B cell (primary cell): ENCODE results near the gene TEDC2. TPM values are rescaled to one million over a fixed set of nuclear protein-coding genes. Genes with fewer than 3 reads are reported as not detected.

Experiments used
- ATAC-seq: fragments of 200-7000 bp; cut with Tn5 transposase; one replicate; pipeline ENCODE4 v1.10.0; 2021; ENCODE audit warnings: low read depth, mild to moderate bottlenecking, moderate number of reproducible peaks, moderate library complexity
- CTCF ChIA-PET: fragments of 350-600 bp; sonication (Branson Sonifier 250); formaldehyde crosslinking; loops from one replicate; lab custom pipeline; 2021; ENCODE audit warnings: antibody characterized with exemption, inconsistent platforms; lab: Charles Lee
- POLR2A ChIA-PET: fragments of 350-600 bp; sonication (Branson Sonifier 250); formaldehyde crosslinking; loops from one replicate; lab custom pipeline; 2021; ENCODE audit warnings: antibody characterized with exemption; lab: Charles Lee
- DNase-seq: peaks from one replicate; pipeline ENCODE4 v3.0.0; 2013
- H2AFZ ChIP-seq: 2 replicates; pipeline ENCODE4 v1.6.1; 2012; ENCODE audit warnings: mild to moderate bottlenecking, low read depth, low read length; ENCODE audit not compliant: insufficient read depth, poor library complexity, severe bottlenecking
- H3K27ac ChIP-seq, 2 donors: 1 replicate in 1 of 2; 2 replicates in 1 of 2; pipeline ENCODE4 v1.5.1; 2012 to 2013; ENCODE audit warnings: low read length in 2 of 2, mild to moderate bottlenecking in 2 of 2, moderate library complexity in 1 of 2
- H3K27me3 ChIP-seq, 4 experiments: fragments of 200-600 bp in 1 of 4; sonication (generic) in 1 of 4; replicated peaks in 1 of 4; 1 replicate in 2 of 4; 2 replicates in 2 of 4; pipeline versions ENCODE4 v1.6.1 to v1.7.0; 2013 to 2016; ENCODE audit warnings: low read length in 3 of 4, mild to moderate bottlenecking in 2 of 4, mixed read lengths in 1 of 4, moderate library complexity in 1 of 4; ENCODE audit not compliant: insufficient read depth in 4 of 4, control insufficient read depth in 3 of 4; ENCODE audit errors: control extremely low read depth in 1 of 4
- H3K36me3 ChIP-seq, 2 experiments: replicated peaks in 1 of 2; 1 replicate in 1 of 2; 2 replicates in 1 of 2; pipeline versions ENCODE4 v1.6.1 to v1.7.1; 2013; ENCODE audit warnings: low read length in 1 of 2; ENCODE audit not compliant: insufficient read depth in 2 of 2, control insufficient read depth in 1 of 2; ENCODE audit errors: control extremely low read depth in 1 of 2, extremely low read depth in 1 of 2
- H3K4me1 ChIP-seq, 2 donors: fragments of 200-600 bp in 1 of 2; sonication (generic) in 1 of 2; 1 replicate in 1 of 2; 2 replicates in 1 of 2; pipeline versions ENCODE4 v1.5.1 to v1.6.1; 2013 to 2017; ENCODE audit warnings: low read length in 2 of 2; ENCODE audit not compliant: control insufficient read depth in 2 of 2, insufficient read depth in 2 of 2
- H3K4me2 ChIP-seq: replicated peaks from 2 replicates; pipeline ENCODE3; 2012; ENCODE audit warnings: mild to moderate bottlenecking, low read depth, low read length; ENCODE audit not compliant: poor library complexity, severe bottlenecking
- H3K4me3 ChIP-seq, 5 experiments: fragments of 200-600 bp in 1 of 5; sonication (generic) in 1 of 5; 1 replicate in 3 of 5; 2 replicates in 2 of 5; pipeline versions ENCODE4 v1.5.1 to v1.7.0; 2011 to 2016; ENCODE audit warnings: low read length in 4 of 5, mild to moderate bottlenecking in 4 of 5, low read depth in 2 of 5, control low read depth in 1 of 5, moderate library complexity in 1 of 5; ENCODE audit not compliant: insufficient read depth in 1 of 5; ENCODE audit errors: control extremely low read depth in 1 of 5, extremely low read depth in 1 of 5
- H3K79me2 ChIP-seq: fragments of 200-600 bp; sonication (generic); one replicate; pipeline ENCODE4 v1.6.0; 2016; ENCODE audit warnings: low read length; ENCODE audit not compliant: control insufficient read depth, insufficient read depth
- H3K9ac ChIP-seq: fragments of 200-600 bp; sonication (generic); 2 replicates; pipeline ENCODE4 v1.6.1; 2017; ENCODE audit warnings: mild to moderate bottlenecking, low read length, moderate library complexity
- H3K9me3 ChIP-seq, 3 donors: one replicate each; pipeline versions ENCODE4 v1.6.1 to v1.7.1; 2013; ENCODE audit warnings: low read length in 2 of 3; ENCODE audit not compliant: control insufficient read depth in 2 of 3, insufficient read depth in 1 of 3; ENCODE audit errors: control extremely low read depth in 1 of 3
- H4K20me1 ChIP-seq: 2 replicates; pipeline ENCODE4 v1.6.0; 2012; ENCODE audit warnings: mild to moderate bottlenecking, low read length; ENCODE audit not compliant: insufficient read depth, control insufficient read depth, poor library complexity, severe bottlenecking
- H3K27ac Mint-ChIP-seq: one replicate; pipeline ENCODE4 v1.8.0; 2021; ENCODE audit warnings: mixed read lengths
- H3K27me3 Mint-ChIP-seq: one replicate; pipeline ENCODE4 v1.8.0; 2021; ENCODE audit warnings: mixed read lengths
- H3K4me1 Mint-ChIP-seq: one replicate; pipeline ENCODE4 v1.8.0; 2021; ENCODE audit warnings: mixed read lengths
- H3K4me3 Mint-ChIP-seq: one replicate; pipeline ENCODE4 v1.8.0; 2021; ENCODE audit warnings: mixed read lengths
- H3K9me3 Mint-ChIP-seq: one replicate; pipeline ENCODE4 v1.8.0; 2022; ENCODE audit warnings: mixed read lengths; ENCODE audit not compliant: insufficient read depth
- CTCF ChIP-seq: fragments of 200-600 bp; IDR thresholded peaks from one replicate; pipeline ENCODE4 v1.8.0; 2022; ENCODE audit warnings: antibody characterized with exemption, mild to moderate bottlenecking
- EZH2 ChIP-seq: IDR thresholded peaks from 2 replicates; pipeline ENCODE4 v1.6.1; 2012; ENCODE audit warnings: borderline replicate concordance, low read depth, mild to moderate bottlenecking, moderate library complexity, low read length; ENCODE audit not compliant: insufficient read depth, poor library complexity, severe bottlenecking
- WGBS: methylation state at CpG from one replicate; pipeline ENCODE4 v1.1.5; 2013; ENCODE audit warnings: missing lambda C conversion rate; ENCODE audit not compliant: insufficient coverage; 5-methylcytosine and 5-hydroxymethylcytosine counted together
- intact Hi-C: fragments of 100-400 bp; cut with micrococcal nuclease; formaldehyde crosslinking; loops from one replicate; pipeline ENCODE4 v1.10.0; 2022
- polyA plus RNA-seq: library from polyadenylated mRNA; depleted of rRNA; stranded (reverse); fragments of >200 nt; gene quantifications from 2 replicates; pipeline ENCODE4 v1.2.3, GENCODE V29; 2012
- total RNA-seq, 2 donors: library from RNA; stranded (reverse); fragments of 120-200 nt in 1 of 2; gene quantifications; 1 replicate in 1 of 2; 2 replicates in 1 of 2; pipeline versions ENCODE4 v1.2.3 to v1.2.4, GENCODE V29; 2013 to 2022

Gene TEDC2
- total and polyA plus RNA-seq, 2 donors (not counting 1 experiment from before 2014, with no cell fraction given) = 1.1 to 2.9 TPM

GRCh38 chr16:2460916-2461315, 1.0 kb downstream of the TEDC2 start:
- DNase-seq (no peak), ATAC-seq (no peak)
- ChIA-PET POLR2A (no interaction called here), CTCF (interaction anchor here (1.0 kb wide), 1 partner anchor 211 kb away, joined by 3 read pairs; no protein-coding TSS in a partner anchor)
- Histone ChIP-seq H3K36me3 (no peaks in the 10 kb centered on the region), H3K9me3 (no peaks in the 10 kb centered on the region), H3K4me3 (no peak overlapping the region), H3K4me2 (peak overlapping the region; percentile 100), H3K27ac (no peak overlapping the region), H3K79me2 (no peaks in the 10 kb centered on the region), H2AFZ (no peak overlapping the region), H3K4me1 (peaks cover 10 to 16% of the 10 kb centered on the region in 2 donors), H4K20me1 (no peaks in the 10 kb centered on the region), H3K27me3 (no peaks in the 10 kb centered on the region), H3K9ac (no peak overlapping the region)
- WGBS = 97% methylated on average over 13 of the region's 13 CpGs
- intact Hi-C loops = loop anchor here (1.0 kb wide), 3 partner anchors 13 to 32 kb away; partner anchors contain the start of gene CCNF
- H3K4me3 Mint-ChIP-seq = peak overlapping the region; percentile 53
- H3K9me3 Mint-ChIP-seq = no peaks in the 10 kb centered on the region
- peaks cover 6% of the 10 kb centered on the region for H3K4me1 Mint-ChIP-seq
- no peak for TF ChIP-seq EZH2
- TF ChIP-seq CTCF = no peak
- no peak overlapping the region for H3K27ac Mint-ChIP-seq
- no peaks in the 10 kb centered on the region for H3K27me3 Mint-ChIP-seq

- CTCF ChIA-PET = no interaction called here
- no peaks in the 10 kb centered on the region for H3K9me3 ChIP-seq
- no peak overlapping the region for H3K4me2 ChIP-seq
- H3K79me2 ChIP-seq = no peaks in the 10 kb centered on the region
- POLR2A ChIA-PET = interaction anchor here (0.5 kb wide), 1 partner anchor 430 kb away, joined by 3 read pairs; no protein-coding TSS in a partner anchor
- Mint-ChIP-seq H3K9me3 (no peaks in the 10 kb centered on the region), H3K27ac (no peak overlapping the region), H3K4me1 (peaks cover 9% of the 10 kb centered on the region), H3K4me3 (no peak overlapping the region), H3K27me3 (no peaks in the 10 kb centered on the region)
- TF ChIP-seq EZH2 (no peak), CTCF (no peak)
- intact Hi-C loops = no loop called here
- peaks cover 13 to 20% of the 10 kb centered on the region in 2 donors for H3K4me1 ChIP-seq
- ATAC-seq (no peak), DNase-seq (no peak)
- no peak overlapping the region for H3K27ac ChIP-seq
- no peak overlapping the region for H2AFZ ChIP-seq
- peaks cover 0 to 4% (median 0%) of the 10 kb centered on the region in 4 experiments for H3K27me3 ChIP-seq
- H3K36me3 ChIP-seq = no peaks in the 10 kb centered on the region
- 94% methylated on average over 22 of the region's 23 CpGs for WGBS
- no peak overlapping the region for H3K4me3 ChIP-seq
- no peak overlapping the region for H3K9ac ChIP-seq
- H4K20me1 ChIP-seq = no peaks in the 10 kb centered on the region
These were observed 2.3 kb downstream of the TEDC2 start for GRCh38 chr16:2462031-2462866.
